ENCODE data around the gene ANKAR.
"Not testable (repeated sequence)": the region's sequence is repeated elsewhere in the genome, so short reads cannot be mapped to it uniquely, and the experiment has no call there.

DNA sequence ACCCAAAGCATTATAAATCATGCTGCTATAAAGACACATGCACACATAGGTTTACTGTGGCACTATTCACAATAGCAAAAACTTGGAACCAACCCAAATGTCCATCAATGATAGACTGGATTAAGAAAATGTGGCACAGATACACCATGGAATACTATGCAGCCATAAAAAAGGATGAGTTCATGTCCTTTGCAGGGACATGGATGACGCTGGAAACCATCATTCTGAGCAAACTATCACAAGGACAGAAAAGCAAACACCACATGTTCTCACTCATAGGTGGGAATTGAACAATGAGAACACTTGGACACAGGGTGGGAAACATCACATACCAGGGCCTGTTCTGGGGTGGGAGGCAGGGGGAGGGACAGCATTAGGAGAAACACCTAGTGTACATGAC, 43.1 kb downstream of the ANKAR start:
- TF ChIP-seq, protein P1, sequence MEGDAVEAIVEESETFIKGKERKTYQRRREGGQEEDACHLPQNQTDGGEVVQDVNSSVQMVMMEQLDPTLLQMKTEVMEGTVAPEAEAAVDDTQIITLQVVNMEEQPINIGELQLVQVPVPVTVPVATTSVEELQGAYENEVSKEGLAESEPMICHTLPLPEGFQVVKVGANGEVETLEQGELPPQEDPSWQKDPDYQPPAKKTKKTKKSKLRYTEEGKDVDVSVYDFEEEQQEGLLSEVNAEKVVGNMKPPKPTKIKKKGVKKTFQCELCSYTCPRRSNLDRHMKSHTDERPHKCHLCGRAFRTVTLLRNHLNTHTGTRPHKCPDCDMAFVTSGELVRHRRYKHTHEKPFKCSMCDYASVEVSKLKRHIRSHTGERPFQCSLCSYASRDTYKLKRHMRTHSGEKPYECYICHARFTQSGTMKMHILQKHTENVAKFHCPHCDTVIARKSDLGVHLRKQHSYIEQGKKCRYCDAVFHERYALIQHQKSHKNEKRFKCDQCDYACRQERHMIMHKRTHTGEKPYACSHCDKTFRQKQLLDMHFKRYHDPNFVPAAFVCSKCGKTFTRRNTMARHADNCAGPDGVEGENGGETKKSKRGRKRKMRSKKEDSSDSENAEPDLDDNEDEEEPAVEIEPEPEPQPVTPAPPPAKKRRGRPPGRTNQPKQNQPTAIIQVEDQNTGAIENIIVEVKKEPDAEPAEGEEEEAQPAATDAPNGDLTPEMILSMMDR (IDR thresholded peaks at IDR 0.05): not testable (repeated sequence)
- TF ChIP-seq POLR2AphosphoS5, TCF7L2 (IDR thresholded peaks at IDR 0.05; ENCODE audit: low read depth, low read length): not testable (repeated sequence)
- TF ChIP-seq, protein P2, sequence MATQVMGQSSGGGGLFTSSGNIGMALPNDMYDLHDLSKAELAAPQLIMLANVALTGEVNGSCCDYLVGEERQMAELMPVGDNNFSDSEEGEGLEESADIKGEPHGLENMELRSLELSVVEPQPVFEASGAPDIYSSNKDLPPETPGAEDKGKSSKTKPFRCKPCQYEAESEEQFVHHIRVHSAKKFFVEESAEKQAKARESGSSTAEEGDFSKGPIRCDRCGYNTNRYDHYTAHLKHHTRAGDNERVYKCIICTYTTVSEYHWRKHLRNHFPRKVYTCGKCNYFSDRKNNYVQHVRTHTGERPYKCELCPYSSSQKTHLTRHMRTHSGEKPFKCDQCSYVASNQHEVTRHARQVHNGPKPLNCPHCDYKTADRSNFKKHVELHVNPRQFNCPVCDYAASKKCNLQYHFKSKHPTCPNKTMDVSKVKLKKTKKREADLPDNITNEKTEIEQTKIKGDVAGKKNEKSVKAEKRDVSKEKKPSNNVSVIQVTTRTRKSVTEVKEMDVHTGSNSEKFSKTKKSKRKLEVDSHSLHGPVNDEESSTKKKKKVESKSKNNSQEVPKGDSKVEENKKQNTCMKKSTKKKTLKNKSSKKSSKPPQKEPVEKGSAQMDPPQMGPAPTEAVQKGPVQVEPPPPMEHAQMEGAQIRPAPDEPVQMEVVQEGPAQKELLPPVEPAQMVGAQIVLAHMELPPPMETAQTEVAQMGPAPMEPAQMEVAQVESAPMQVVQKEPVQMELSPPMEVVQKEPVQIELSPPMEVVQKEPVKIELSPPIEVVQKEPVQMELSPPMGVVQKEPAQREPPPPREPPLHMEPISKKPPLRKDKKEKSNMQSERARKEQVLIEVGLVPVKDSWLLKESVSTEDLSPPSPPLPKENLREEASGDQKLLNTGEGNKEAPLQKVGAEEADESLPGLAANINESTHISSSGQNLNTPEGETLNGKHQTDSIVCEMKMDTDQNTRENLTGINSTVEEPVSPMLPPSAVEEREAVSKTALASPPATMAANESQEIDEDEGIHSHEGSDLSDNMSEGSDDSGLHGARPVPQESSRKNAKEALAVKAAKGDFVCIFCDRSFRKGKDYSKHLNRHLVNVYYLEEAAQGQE (IDR thresholded peaks at IDR 0.05; ENCODE audit: insufficient read depth in 1 of 2, low read depth in 2 of 2, low read length in 1 of 2): not testable (repeated sequence)

All from Panc1 (cell line).